Heart left ventricle (tissue), 13 donors: Measurements from ENCODE around the gene GPR137.

ENCODE experiments used
- POLR2A ChIP-seq, 2 donors: fragments of 450-650 bp; IDR thresholded peaks; one replicate each; pipeline ENCODE4 v1.6.1; 2017; ENCODE audit warnings: antibody characterized with exemption in 2 of 2, mild to moderate bottlenecking in 2 of 2, moderate library complexity in 2 of 2
- TF ChIP-seq, protein P1 (sequence below), 12 donors: fragments of 200-600 bp; sonication (generic) in 4 of 12; IDR thresholded peaks; one replicate each; pipeline versions ENCODE4 v1.5.0 to v1.8.0; 2018 to 2022; ENCODE audit warnings: antibody characterized with exemption in 12 of 12, mild to moderate bottlenecking in 5 of 12
- donor health status: ischemic (EF 13 %, LVEDD 7.1; RV severe dilation, severe dysfunction).
- donor health status: DM: no; HTN: yes; CAD: no.
- donor health status: DM: no; HTN: no; CAD: no.
- donor health status: ischemic (EF 25% LVEDD 6.9; RV normal size, moderate dysfunction).
- donor health status: ischemic (EF 25% LVEDD 5.7; RV mildly dilated, moderate dysfunction).
- donor health status: ischemic (EF 35%, LVEDD 5.7; RV mildly dilated, moderate dysfunction).
- donor health status: nonischemic (EF 11% LVEDD 7.7; RV severe dilation, severe dysfunction).
- donor health status: DM: yes; HTN: yes; CAD: no.
- donor health status: PGD.
- donor health status: ischemic (EF 29% LVEDD 5.4; RV normal size, mild dysfunction).
- donor health status: nonischemic (EF 23%, LVEDD 6.1; RV moderate dilation, normal function).

GRCh38 chr11:64295760-64296159 is 10.1 kb downstream of the GPR137 start:
- TF ChIP-seq, protein P1, sequence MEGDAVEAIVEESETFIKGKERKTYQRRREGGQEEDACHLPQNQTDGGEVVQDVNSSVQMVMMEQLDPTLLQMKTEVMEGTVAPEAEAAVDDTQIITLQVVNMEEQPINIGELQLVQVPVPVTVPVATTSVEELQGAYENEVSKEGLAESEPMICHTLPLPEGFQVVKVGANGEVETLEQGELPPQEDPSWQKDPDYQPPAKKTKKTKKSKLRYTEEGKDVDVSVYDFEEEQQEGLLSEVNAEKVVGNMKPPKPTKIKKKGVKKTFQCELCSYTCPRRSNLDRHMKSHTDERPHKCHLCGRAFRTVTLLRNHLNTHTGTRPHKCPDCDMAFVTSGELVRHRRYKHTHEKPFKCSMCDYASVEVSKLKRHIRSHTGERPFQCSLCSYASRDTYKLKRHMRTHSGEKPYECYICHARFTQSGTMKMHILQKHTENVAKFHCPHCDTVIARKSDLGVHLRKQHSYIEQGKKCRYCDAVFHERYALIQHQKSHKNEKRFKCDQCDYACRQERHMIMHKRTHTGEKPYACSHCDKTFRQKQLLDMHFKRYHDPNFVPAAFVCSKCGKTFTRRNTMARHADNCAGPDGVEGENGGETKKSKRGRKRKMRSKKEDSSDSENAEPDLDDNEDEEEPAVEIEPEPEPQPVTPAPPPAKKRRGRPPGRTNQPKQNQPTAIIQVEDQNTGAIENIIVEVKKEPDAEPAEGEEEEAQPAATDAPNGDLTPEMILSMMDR (IDR thresholded peaks at IDR 0.05): no peak
- no peak for TF ChIP-seq POLR2A (IDR thresholded peaks at IDR 0.05)
